GM06990 (cell line): ENCODE results near the gene PIP5K1B.

Source experiments
- DNase-seq: peaks from one replicate; pipeline ENCODE4 v3.0.0-alpha.2; 2011; ENCODE audit not compliant: insufficient read length; ENCODE audit errors: extremely low read depth
- H3K27me3 ChIP-seq: replicated peaks from 2 replicates; pipeline ENCODE4 v1.6.0; 2011; ENCODE audit warnings: low read length; ENCODE audit not compliant: control insufficient read depth, insufficient read depth
- H3K36me3 ChIP-seq: 2 replicates; pipeline ENCODE4 v1.5.1; 2011; ENCODE audit warnings: low read length; ENCODE audit not compliant: control insufficient read depth, insufficient read depth
- H3K4me3 ChIP-seq: replicated peaks from 2 replicates; pipeline ENCODE4 v1.5.1; 2011; ENCODE audit warnings: low read depth, mild to moderate bottlenecking, control low read depth, low read length
- TF ChIP-seq, protein P1 (sequence below): IDR thresholded peaks from 2 replicates; pipeline ENCODE4 v1.5.1; 2011; ENCODE audit warnings: low read length, control low read depth, mild to moderate bottlenecking, inconsistent platforms; ENCODE audit not compliant: insufficient read depth, poor library complexity, severe bottlenecking

Gene PIP5K1B

DNA sequence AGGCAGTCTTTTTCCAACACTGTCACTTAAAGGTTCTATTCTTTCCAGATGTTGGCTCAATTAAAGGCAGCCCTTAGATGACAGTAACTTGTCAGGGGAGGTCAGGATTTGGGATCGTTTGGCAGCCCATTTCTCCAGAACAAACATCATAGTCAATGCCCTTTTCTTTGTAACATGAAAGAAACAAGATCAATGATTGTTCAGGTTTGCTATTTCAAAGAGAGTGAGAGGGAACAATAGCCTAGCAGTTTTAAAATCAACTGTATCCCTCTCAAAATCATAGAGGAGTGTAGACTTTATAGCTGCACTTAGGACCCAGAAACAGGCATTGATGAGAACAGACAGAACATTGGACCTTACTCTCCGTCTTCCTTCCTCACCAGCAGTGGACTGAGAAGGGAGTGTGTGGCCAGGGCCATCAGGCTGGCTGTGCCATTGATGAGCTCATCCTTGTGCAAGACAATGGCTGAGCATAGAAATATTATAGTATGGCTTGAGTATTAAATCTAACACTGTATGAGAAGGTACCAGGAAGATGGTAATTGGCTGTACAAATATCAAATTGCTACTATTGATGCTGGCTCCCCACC lies 130.0 kb downstream of the PIP5K1B start:
- Histone ChIP-seq H3K27me3 (no peaks in the 10 kb centered on the region), H3K4me3 (no peak overlapping the region), H3K36me3 (no peaks in the 10 kb centered on the region)
- DNase-seq = no peak
- TF ChIP-seq, protein P1, sequence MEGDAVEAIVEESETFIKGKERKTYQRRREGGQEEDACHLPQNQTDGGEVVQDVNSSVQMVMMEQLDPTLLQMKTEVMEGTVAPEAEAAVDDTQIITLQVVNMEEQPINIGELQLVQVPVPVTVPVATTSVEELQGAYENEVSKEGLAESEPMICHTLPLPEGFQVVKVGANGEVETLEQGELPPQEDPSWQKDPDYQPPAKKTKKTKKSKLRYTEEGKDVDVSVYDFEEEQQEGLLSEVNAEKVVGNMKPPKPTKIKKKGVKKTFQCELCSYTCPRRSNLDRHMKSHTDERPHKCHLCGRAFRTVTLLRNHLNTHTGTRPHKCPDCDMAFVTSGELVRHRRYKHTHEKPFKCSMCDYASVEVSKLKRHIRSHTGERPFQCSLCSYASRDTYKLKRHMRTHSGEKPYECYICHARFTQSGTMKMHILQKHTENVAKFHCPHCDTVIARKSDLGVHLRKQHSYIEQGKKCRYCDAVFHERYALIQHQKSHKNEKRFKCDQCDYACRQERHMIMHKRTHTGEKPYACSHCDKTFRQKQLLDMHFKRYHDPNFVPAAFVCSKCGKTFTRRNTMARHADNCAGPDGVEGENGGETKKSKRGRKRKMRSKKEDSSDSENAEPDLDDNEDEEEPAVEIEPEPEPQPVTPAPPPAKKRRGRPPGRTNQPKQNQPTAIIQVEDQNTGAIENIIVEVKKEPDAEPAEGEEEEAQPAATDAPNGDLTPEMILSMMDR = no peak

DNA sequence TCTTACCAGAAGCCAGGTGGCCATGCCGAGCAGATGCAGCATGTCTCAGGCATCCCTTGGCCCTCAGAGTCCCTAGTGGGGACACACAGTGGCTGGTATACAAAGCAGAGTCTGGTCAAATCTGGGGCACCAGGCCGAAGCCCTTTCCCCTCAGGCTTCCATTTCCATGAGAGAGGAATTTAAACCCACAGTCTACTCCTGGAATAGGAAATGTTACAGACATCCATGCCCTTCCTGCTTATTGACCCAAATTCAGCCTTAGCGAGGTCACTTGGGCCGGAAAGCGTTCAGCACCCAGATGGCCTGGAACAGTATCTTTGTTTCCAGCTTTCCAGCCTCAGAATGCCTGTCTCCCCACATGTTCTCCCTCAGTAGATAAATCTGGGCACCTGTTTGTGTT lies 131.7 kb downstream of the PIP5K1B start:
- DNase-seq = no peak
- H3K4me3 ChIP-seq = no peak overlapping the region
- TF ChIP-seq, protein P1 = no peak
- H3K36me3 ChIP-seq = no peaks in the 10 kb centered on the region
- H3K27me3 ChIP-seq = no peaks in the 10 kb centered on the region

DNA sequence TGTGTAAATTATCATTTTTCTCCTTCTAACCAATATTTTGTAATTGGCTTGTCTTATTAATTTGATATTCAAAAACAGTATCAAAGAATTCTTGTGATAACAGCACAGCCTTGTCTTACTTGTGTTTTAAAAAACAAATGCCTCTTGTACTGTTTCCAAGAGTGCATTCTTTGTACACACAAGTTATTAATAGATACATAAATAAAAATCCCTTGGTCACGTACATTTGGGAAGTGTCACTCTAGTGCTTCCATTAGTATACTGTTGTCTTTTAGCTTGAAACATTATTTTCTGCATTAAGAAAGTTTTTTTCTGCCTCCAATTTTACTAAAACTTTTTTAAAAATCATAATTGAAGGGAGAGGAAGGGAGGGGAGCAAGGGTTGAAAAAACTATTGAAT lies 133.2 kb downstream of the PIP5K1B start:
- no peak overlapping the region for H3K4me3 ChIP-seq
- no peaks in the 10 kb centered on the region for H3K36me3 ChIP-seq
- no peaks in the 10 kb centered on the region for H3K27me3 ChIP-seq
- TF ChIP-seq, protein P1 = no peak
- no peak for DNase-seq

DNA sequence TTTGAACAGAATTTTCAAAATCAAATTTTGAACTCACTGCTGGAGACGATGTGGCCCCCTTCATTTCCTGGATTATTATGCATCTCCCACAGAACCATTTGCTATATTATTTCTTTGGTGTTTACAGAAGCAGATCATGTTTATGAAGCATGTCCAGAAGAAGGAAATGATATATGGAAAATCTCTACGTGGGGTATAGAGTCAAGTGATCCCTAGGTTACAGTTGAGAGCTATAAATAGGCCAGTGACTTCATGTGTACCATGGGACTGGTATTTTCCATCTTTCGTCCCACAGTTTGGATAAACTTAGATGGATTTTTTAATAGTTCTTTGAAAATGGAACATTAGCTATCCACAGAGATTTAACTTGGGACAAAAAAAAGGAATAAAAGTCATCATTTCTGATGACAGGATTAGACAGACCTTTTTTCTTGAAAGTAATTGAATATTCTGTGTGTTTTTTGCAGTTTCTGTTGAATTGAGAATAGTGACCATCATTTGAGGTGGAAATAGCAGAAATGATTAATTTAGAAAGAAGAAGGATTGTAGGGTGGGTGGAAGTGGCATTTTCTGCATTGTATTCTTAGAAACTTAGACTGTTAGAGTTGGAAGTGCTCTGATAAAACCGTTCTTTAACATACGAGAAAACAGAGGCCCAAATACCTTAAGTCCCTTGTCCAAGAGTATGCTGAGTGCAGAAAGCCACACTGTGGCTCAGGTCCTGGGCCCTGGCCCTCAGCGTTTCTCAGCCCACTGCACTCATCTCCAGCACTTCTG lies 136.4 kb downstream of the PIP5K1B start:
- DNase-seq = no peak
- Histone ChIP-seq H3K36me3 (no peaks in the 10 kb centered on the region), H3K4me3 (no peak overlapping the region), H3K27me3 (no peaks in the 10 kb centered on the region)
- TF ChIP-seq, protein P1 = no peak

DNA sequence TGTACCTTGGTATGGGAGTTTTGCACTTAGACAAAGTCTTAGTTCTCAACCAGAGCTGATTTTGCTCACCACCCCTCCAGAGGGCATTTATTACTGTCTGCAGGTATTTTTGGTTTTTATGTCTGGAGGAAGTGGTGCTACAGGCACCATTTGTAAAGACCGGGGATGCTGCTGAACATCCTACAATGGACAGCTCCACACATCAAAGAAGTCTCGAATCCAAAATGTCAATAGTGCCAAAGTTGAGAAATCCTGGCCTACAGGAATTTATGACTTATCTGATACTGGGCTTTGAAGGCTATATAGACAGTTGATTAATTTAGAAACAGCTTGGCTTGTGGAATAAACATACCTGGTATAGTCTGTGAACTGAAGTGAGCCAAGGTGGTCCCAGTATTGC lies 137.5 kb downstream of the PIP5K1B start:
- no peak for DNase-seq
- no peaks in the 10 kb centered on the region for H3K27me3 ChIP-seq
- TF ChIP-seq, protein P1 = no peak
- H3K36me3 ChIP-seq = no peaks in the 10 kb centered on the region
- H3K4me3 ChIP-seq = no peak overlapping the region
